Activated CD4-positive, alpha-beta T cell treated with anti-CD3 and anti-CD28 coated beads for 48 hours (primary cell): Measurements from ENCODE around the gene KRTAP27-1.
A peak's percentile ranks its signal among the peaks of the same experiment; 100 is the strongest.

Experiments
- DNase-seq: peaks from one replicate; pipeline ENCODE4 v3.0.0-alpha.2; 2020

Gene KRTAP27-1, protein sequence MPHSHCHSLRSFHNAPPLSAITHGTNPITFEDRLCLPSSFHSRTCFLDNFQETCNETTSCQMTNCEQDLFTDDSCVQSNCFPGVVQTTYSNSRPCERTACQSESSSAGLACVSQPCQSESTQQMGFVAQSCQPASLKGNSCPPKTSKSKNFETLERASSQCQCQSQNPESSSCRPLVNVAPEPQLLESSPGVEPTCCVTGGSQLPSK

GRCh38 chr21:30337276-30337744 lies at the start of gene KRTAP27-1:
TSS of gene KRTAP27-1 (minus strand) at chr21:30337694. CDS start at chr21:30337668, 26 bp downstream.
- DNase-seq = no peak

- no peak for DNase-seq
These were observed 44.7 kb upstream of the KRTAP27-1 start for GRCh38 chr21:30382201-30382600.

DNA sequence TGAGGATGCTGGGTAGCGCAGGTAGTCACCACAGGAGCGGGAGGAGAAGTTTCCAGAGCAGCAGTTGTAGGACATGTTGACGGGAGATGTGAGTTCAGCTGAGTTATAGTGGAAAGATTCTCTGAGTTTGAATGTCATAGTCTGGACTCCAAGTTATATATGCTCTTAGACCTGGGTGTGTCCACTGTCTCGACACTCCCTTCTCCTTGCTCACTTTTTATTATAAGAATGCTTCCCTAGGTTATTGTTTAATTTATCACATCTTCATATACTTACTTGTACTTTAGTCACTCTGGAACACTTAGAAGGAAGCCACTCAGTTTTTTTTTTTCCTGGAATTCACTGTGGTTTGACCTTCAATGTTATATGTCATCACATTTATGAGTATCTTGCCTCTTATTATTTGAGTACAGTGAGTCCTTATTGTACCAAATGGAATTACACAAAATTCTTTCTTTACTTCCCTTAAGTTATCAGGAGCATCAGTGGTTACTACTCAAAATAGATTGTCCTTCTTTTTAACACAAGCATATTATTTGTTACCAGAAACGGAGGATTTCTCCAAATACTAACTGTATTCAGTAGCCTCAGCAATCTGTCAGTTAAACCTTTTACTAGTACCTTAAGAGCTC lies 34.8 kb upstream of the KRTAP27-1 start, which contains the start of gene KRTAP13-2:
KRTAP13-2 (minus strand) TSS at position 133 of the 632 bp plus-strand sequence; CDS start at position 75, 58 bp downstream.
- DNase-seq = no peak

DNA sequence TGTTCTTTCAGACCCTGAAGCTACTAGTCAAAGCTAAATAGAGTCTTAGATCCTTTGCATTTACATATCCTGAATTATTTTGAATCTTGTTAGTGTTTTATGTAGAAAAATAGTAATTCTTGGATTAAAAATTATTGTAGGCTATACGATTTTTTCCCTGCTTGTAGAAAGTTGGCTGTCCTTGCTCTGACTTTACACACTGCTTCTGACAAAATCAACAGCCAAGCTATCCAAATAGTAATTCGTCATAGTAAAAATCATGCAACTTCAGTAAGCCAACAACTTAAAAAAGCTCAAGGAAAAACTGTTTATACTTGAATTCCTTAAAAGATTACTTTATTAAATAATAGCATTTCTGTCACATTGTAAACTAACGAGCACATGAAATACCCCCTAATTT lies 18.4 kb upstream of the KRTAP27-1 start:
- no peak for DNase-seq

- no peak for DNase-seq
These were observed 17.0 kb upstream of the KRTAP27-1 start for GRCh38 chr21:30354308-30355005.

GRCh38 chr21:30351534-30351933 lies 14.0 kb upstream of the KRTAP27-1 start:
- no peak for DNase-seq

- no peak for DNase-seq
These were observed 12.1 kb upstream of the KRTAP27-1 start for GRCh38 chr21:30349572-30349971.

DNA sequence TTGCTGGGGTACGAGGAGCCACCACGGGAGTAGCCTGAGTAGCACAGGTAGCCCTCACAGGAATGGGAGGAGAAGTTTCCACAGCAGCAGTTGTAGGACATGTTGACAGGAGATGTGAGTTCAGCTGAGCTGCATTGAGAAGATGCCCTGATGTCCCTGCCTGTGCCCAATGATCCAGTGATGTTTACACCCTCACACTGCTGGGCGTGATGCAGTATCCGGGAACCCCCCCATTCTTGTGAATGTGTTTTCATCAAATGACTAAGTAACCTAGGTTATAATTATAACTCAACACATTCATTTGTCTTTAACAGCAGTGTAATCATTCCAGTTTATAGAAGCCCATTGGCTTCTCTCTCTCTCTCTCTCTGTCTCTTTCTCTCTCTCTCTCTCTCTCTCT lies 11.0 kb upstream of the KRTAP27-1 start, which contains the start of gene KRTAP23-1:
KRTAP23-1 (minus strand) TSS at position 101 of the 400 bp plus-strand sequence; CDS start at position 101, 0 bp downstream.
- DNase-seq = no peak

DNA sequence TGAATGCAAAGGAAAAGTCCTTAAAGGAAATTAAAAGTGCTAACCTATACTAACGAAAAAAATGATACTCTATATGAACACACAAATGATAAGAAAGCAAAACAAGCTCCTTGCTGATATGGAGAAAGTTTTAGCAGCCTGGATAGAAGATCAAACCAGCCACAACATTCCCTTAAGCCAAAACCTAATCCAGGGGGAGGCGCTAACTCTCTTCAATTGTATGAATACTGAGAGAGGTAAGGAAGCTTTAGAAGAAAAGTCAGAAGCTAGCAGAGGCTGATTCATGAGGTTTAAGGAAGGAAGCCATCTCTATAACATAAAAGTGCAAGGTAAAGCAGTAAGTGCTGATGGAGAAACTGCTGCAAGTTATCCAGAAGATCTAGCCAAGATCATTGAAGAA lies 7.5 kb upstream of the KRTAP27-1 start:
- DNase-seq = no peak

- DNase-seq = peak; percentile 39
These were observed 3.5 kb upstream of the KRTAP27-1 start for GRCh38 chr21:30340714-30341573.

DNA sequence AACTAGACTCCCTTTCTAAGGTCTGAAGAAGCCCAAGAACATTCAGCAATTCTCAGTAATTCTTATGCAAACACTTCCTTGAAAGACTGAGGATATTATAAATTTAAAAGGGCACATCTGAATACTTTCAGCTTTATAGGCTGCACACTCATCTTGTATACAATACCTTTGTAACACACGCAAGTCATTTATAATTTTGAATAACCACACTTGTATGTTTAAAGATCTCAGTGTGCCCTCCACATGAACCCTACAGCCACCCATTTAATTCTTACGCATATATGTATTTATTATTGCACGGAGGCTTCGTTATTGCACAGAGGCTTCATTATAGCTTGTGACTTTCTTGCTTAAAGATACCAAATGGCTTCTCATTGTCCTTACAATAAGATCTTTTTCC lies 1.2 kb upstream of the KRTAP27-1 start:
- DNase-seq = no peak

- DNase-seq = no peak
These were observed 278 bp upstream of the KRTAP27-1 start for GRCh38 chr21:30337772-30338171.

DNA sequence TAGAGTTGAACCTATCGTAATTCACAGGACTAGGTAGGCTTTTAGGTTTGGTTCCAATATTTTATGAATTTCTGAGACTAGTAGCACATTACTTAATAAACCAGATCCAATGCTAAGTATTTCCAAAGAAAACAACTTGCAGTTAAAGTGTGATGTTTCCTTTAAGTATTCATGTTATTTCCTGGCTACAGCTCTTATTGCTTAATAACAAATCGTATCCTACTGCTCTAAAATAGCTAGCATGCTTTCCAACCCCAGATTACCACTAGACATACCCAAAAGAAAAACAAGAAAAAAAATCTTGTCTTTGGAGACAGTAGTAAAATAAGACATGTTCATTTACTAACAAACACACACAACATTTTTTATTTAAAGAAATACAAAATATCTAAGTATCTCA lies 898 bp downstream of the KRTAP27-1 start:
- no peak for DNase-seq

DNA sequence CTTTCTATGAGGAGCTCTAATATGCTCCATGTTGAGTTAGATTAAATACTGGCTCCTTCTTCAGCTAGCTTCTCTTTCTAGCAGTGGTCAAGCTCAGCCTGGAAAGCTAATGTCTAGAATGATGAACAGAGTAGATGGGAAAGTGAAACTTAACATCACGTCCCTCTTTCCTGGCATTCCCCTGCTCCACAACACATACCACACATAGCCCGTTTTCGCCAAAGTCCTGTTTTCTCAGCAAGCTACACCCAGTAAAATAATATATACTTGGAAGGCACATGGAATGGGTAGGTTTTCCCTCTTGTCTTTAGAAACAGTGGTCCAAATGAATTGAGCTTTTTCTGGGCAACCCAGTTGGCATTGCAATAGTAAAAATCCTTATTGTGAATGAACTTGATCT lies 3.8 kb downstream of the KRTAP27-1 start:
- DNase-seq = no peak

GRCh38 chr21:30332681-30333080 lies 4.8 kb downstream of the KRTAP27-1 start:
- no peak for DNase-seq

DNA sequence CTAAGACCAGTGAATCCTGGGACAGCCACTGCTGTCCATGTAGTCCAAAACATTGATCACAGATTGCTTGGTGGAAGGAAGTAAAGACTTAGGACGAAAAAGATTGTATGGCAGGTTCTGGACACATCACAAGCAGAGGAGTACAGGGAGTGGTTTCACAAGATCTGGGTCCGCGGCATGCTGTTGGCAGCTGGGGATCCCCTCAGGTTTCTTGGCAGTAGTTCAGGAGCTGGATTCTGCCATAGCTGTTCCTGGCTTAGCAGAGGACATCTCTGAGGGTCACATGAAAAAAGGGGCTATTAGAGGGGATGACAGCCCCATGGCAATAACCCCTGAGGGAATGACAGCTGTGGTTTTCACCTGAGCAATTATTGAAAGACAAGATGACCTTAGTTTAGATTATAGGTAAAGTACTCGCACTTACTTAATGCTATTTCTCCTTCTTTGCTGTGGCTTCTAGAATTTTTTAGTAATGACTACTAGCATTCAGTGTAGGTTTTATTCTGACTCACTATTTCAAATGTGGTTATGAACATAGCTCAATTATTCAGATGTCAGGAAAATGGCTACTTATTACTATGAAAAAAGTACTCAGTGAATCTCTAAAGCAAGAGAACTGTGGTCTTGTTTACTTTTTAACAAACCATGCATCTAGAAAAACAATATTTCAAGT lies 8.2 kb downstream of the KRTAP27-1 start:
- DNase-seq = no peak

DNA sequence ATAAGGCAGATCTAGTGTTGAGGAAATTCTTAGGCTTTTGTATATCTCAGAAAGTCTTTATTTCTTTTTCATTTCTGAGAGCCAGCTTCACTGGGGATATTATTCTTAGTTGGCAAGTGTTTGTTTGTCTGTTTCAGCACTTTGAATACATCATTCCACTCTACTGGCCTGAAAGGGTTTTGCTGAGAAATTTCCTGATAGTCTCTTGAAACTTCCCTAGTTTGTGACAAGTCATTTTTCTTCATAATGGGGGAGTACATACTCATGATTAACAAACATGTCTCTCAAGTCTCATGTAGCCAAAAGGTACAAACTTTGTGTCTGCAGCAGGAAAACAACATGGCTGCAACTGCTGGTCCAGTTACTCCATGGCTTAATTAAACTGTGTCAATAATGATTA lies 11.1 kb downstream of the KRTAP27-1 start:
- no peak for DNase-seq

- DNase-seq = no peak
These were observed 17.3 kb downstream of the KRTAP27-1 start, which contains the start of gene KRTAP26-1 for GRCh38 chr21:30320215-30320614. TSS of gene KRTAP26-1 (minus strand) at chr21:30320315. CDS start at chr21:30320035, 280 bp downstream.

GRCh38 chr21:30315701-30316100 lies 21.8 kb downstream of the KRTAP27-1 start:
- DNase-seq = no peak

DNA sequence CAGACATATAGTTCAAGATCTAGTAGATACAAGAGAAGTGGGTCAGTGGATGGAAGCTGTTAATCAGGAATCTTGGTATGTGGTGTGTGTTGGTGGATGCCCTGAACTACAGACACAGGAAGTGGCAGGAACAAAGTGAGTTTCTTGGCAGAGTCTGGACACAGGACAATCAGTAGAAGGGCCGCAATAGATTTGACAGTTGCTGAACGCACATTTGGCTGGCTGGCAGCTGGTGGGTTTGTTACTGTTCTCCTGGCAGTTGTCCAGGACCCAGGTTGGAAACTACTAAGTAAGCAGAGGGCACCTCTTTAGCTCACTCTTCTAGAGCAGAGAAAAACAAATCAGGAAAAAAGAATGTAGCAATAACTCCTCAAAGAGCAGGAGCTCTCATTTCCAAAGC lies 30.6 kb downstream of the KRTAP27-1 start:
- no peak for DNase-seq

- DNase-seq = no peak
These were observed 32.4 kb downstream of the KRTAP27-1 start for GRCh38 chr21:30305136-30305535.

DNA sequence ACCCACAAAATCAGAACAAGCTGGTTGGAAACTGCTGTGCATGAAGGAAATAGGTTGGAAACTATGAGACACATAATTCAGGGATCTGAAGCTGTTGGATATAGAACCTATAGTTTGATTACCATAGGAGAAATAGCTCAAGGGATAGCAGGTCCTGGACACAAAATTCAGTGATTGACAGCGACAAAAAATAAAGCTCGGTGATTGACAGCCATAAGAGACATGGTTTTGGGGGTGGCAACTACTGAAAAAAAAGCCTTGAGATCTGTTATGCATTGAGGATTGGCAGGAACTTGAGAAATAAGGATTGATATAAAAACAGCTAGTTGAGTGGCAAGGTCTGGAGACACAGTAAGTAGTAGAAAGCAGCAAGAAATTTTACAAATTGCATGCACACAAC lies 48.3 kb downstream of the KRTAP27-1 start, which contains the start of gene KRTAP25-1:
KRTAP25-1 (minus strand) TSS at position 300 of the 400 bp plus-strand sequence; CDS start at position 276, 24 bp downstream.
- no peak for DNase-seq
